ENCODE results near the gene TTC39A. TPM values are rescaled to one million over a fixed set of nuclear protein-coding genes. Genes with fewer than 3 reads are reported as not detected.

Gene TTC39A
- total and polyA plus RNA-seq, 2 donors (not counting 1 experiment from before 2014, with no cell fraction given): not detected

GRCh38 chr1:51326839-51327238 lies 3.5 kb downstream of the TTC39A start:
- no peak overlapping the region for H2AFZ ChIP-seq (ENCODE audit: insufficient read depth, low read depth, low read length, poor library complexity, severe bottlenecking)
- peaks cover 8 to 12% of the 10 kb centered on the region in 2 donors for H3K4me1 ChIP-seq (ENCODE audit: control insufficient read depth in 2 of 2, insufficient read depth in 2 of 2, low read length in 2 of 2)
- H3K9me3 ChIP-seq (ENCODE audit: control extremely low read depth in 1 of 3, control insufficient read depth in 2 of 3, insufficient read depth in 1 of 3, low read length in 2 of 3): peaks cover 0 to 11% (median 0%) of the 10 kb centered on the region in 3 donors
- Mint-ChIP-seq H3K4me1 (peaks cover 10% of the 10 kb centered on the region), H3K9me3 (ENCODE audit: insufficient read depth) (no peaks in the 10 kb centered on the region), H3K27me3 (peaks cover 31% of the 10 kb centered on the region), H3K4me3 (no peak overlapping the region), H3K27ac (no peak overlapping the region)
- H4K20me1 ChIP-seq (ENCODE audit: control insufficient read depth, insufficient read depth, low read length, poor library complexity, severe bottlenecking): no peaks in the 10 kb centered on the region
- no peak for TF ChIP-seq EZH2 (IDR thresholded peaks at IDR 0.05; ENCODE audit: borderline replicate concordance, insufficient read depth, low read depth, low read length, poor library complexity, severe bottlenecking)
- TF ChIP-seq CTCF (IDR thresholded peaks at IDR 0.05): no peak
- H3K4me2 ChIP-seq (replicated peaks; ENCODE audit: low read depth, low read length, poor library complexity, severe bottlenecking): no peak overlapping the region
- no peak overlapping the region for H3K4me3 ChIP-seq (ENCODE audit: control extremely low read depth in 1 of 5, extremely low read depth in 1 of 5, insufficient read depth in 1 of 5, low read depth in 2 of 5, low read length in 4 of 5)
- H3K27ac ChIP-seq (ENCODE audit: low read length in 2 of 2): no peak overlapping the region
- DNase-seq (no peak), ATAC-seq (ENCODE audit: low read depth) (no peak)
- no peaks in the 10 kb centered on the region for H3K36me3 ChIP-seq (replicated peaks in 1 of 2; ENCODE audit: control extremely low read depth in 1 of 2, control insufficient read depth in 1 of 2, extremely low read depth in 1 of 2, insufficient read depth in 2 of 2, low read length in 1 of 2)
- POLR2A ChIA-PET: no interaction called here
- CTCF ChIA-PET: interaction anchor here (0.6 kb wide), 1 partner anchor 36 kb away, joined by 3 read pairs; no protein-coding TSS in a partner anchor
- no peak overlapping the region for H3K9ac ChIP-seq (ENCODE audit: low read length)
- peaks cover 0 to 30% (median 14%) of the 10 kb centered on the region in 4 experiments for H3K27me3 ChIP-seq (replicated peaks in 1 of 4; ENCODE audit: control extremely low read depth in 1 of 4, control insufficient read depth in 3 of 4, insufficient read depth in 4 of 4, low read length in 3 of 4)
- no peaks in the 10 kb centered on the region for H3K79me2 ChIP-seq (ENCODE audit: control insufficient read depth, insufficient read depth, low read length)
- intact Hi-C loops (cut with micrococcal nuclease): no loop called here
- WGBS (ENCODE audit: insufficient coverage): 96% methylated on average over 3 of the region's 8 CpGs

- H3K9me3 Mint-ChIP-seq (ENCODE audit: insufficient read depth): no peaks in the 10 kb centered on the region
- H3K4me1 ChIP-seq (ENCODE audit: control insufficient read depth in 2 of 2, insufficient read depth in 2 of 2, low read length in 2 of 2): peaks cover 8 to 10% of the 10 kb centered on the region in 2 donors
- ChIA-PET CTCF (no interaction called here), POLR2A (no interaction called here)
- H3K9me3 ChIP-seq (ENCODE audit: control extremely low read depth in 1 of 3, control insufficient read depth in 2 of 3, insufficient read depth in 1 of 3, low read length in 2 of 3): peaks cover 0 to 11% (median 0%) of the 10 kb centered on the region in 3 donors
- no peak for TF ChIP-seq CTCF (IDR thresholded peaks at IDR 0.05)
- TF ChIP-seq EZH2 (IDR thresholded peaks at IDR 0.05; ENCODE audit: borderline replicate concordance, insufficient read depth, low read depth, low read length, poor library complexity, severe bottlenecking): no peak
- H3K27ac ChIP-seq (ENCODE audit: low read length in 2 of 2): no peak overlapping the region
- H3K4me3 Mint-ChIP-seq: no peak overlapping the region
- no peaks in the 10 kb centered on the region for H4K20me1 ChIP-seq (ENCODE audit: control insufficient read depth, insufficient read depth, low read length, poor library complexity, severe bottlenecking)
- 92% methylated on average over 14 of the region's 16 CpGs for whole genome bisulfite sequencing (ENCODE audit: insufficient coverage)
- H2AFZ ChIP-seq (ENCODE audit: insufficient read depth, low read depth, low read length, poor library complexity, severe bottlenecking): no peak overlapping the region
- intact Hi-C loops (cut with micrococcal nuclease): no loop called here
- H3K36me3 ChIP-seq (replicated peaks in 1 of 2; ENCODE audit: control extremely low read depth in 1 of 2, control insufficient read depth in 1 of 2, extremely low read depth in 1 of 2, insufficient read depth in 2 of 2, low read length in 1 of 2): no peaks in the 10 kb centered on the region
- no peak overlapping the region for H3K27ac Mint-ChIP-seq
- no peak overlapping the region for H3K4me3 ChIP-seq (ENCODE audit: control extremely low read depth in 1 of 5, extremely low read depth in 1 of 5, insufficient read depth in 1 of 5, low read depth in 2 of 5, low read length in 4 of 5)
- no peak overlapping the region for H3K4me2 ChIP-seq (replicated peaks; ENCODE audit: low read depth, low read length, poor library complexity, severe bottlenecking)
- no peaks in the 10 kb centered on the region for H3K79me2 ChIP-seq (ENCODE audit: control insufficient read depth, insufficient read depth, low read length)
- H3K9ac ChIP-seq (ENCODE audit: low read length): no peak overlapping the region
- peaks cover 24% of the 10 kb centered on the region for H3K27me3 Mint-ChIP-seq
- DNase-seq (no peak), ATAC-seq (ENCODE audit: low read depth) (no peak)
- peaks cover 0 to 23% (median 12%) of the 10 kb centered on the region in 4 experiments for H3K27me3 ChIP-seq (replicated peaks in 1 of 4; ENCODE audit: control extremely low read depth in 1 of 4, control insufficient read depth in 3 of 4, insufficient read depth in 4 of 4, low read length in 3 of 4)
- peaks cover 7% of the 10 kb centered on the region for H3K4me1 Mint-ChIP-seq
These were observed 4.2 kb downstream of the TTC39A start for GRCh38 chr1:51325878-51326755.
